HUES64 (cell line): Measurements from ENCODE around the gene HIVEP3.
A peak's percentile ranks its signal among the peaks of the same experiment; 100 is the strongest.

Source experiments
- H3K27ac ChIP-seq: 2 replicates; pipeline ENCODE4 v1.7.0; 2013; ENCODE audit warnings: low read depth, low read length, inconsistent platforms
- H3K27me3 ChIP-seq: 2 replicates; pipeline ENCODE4 v1.6.1; 2013; ENCODE audit warnings: mild to moderate bottlenecking, low read length; ENCODE audit not compliant: insufficient read depth
- H3K36me3 ChIP-seq: 2 replicates; pipeline ENCODE4 v1.6.1; 2013; ENCODE audit warnings: mild to moderate bottlenecking, low read length; ENCODE audit not compliant: insufficient read depth
- H3K4me1 ChIP-seq: 2 replicates; pipeline ENCODE4 v1.6.1; 2013; ENCODE audit warnings: mild to moderate bottlenecking, low read length, moderate library complexity; ENCODE audit not compliant: insufficient read depth
- H3K4me3 ChIP-seq: 2 replicates; pipeline ENCODE4 v1.5.1; 2013; ENCODE audit warnings: mild to moderate bottlenecking, low read length, moderate library complexity
- H3K9ac ChIP-seq: 2 replicates; pipeline ENCODE4 v1.6.1; 2013; ENCODE audit warnings: mild to moderate bottlenecking, low read depth, low read length
- H3K9me3 ChIP-seq: 2 replicates; pipeline ENCODE4 v1.6.1; 2013; ENCODE audit warnings: low read depth, low read length; ENCODE audit not compliant: insufficient read depth
- WGBS: fragments of 150-250, 120-280 bp; methylation state at CpG from one replicate; pipeline ENCODE4 v1.1.7; 2013; ENCODE audit warnings: missing lambda C conversion rate; 5-methylcytosine and 5-hydroxymethylcytosine counted together

Gene HIVEP3

GRCh38 chr1:41714638-41715389 is 203.9 kb downstream of the HIVEP3 start:
- no peak overlapping the region for H3K27ac ChIP-seq
- no peaks in the 10 kb centered on the region for H3K9me3 ChIP-seq
- H3K9ac ChIP-seq, result no peak overlapping the region

GRCh38 chr1:41713557-41714327 is 205.0 kb downstream of the HIVEP3 start:
- Histone ChIP-seq H3K4me1 (peaks cover 10% of the 10 kb centered on the region; the same call in 1 of the 2 replicates), H3K27ac (no peak overlapping the region), H3K27me3 (no peaks in the 10 kb centered on the region), H3K9ac (0 out of 2 replicates have a peak overlapping the region, but pooled peaks have one; percentile 10), H3K36me3 (no peaks in the 10 kb centered on the region), H3K9me3 (no peaks in the 10 kb centered on the region), H3K4me3 (no peak overlapping the region)
- 60% methylated on average over 6 of the region's 6 CpGs for WGBS

More at GRCh38 chr1:41714638-41715389, 203.9 kb downstream of the HIVEP3 start:
- H3K4me1 ChIP-seq, result peaks cover 10% of the 10 kb centered on the region; the same call in 1 of the 2 replicates
- no peak overlapping the region for H3K4me3 ChIP-seq
- WGBS, result 95% methylated on average over 9 of the region's 9 CpGs
- H3K27me3 ChIP-seq, result no peaks in the 10 kb centered on the region
- H3K36me3 ChIP-seq, result no peaks in the 10 kb centered on the region

GRCh38 chr1:41713141-41713540 is 205.6 kb downstream of the HIVEP3 start:
- no peaks in the 10 kb centered on the region for H3K9me3 ChIP-seq
- no peak overlapping the region for H3K27ac ChIP-seq
- 80% methylated on average over 5 of the region's 5 CpGs for WGBS
- no peaks in the 10 kb centered on the region for H3K36me3 ChIP-seq
- H3K9ac ChIP-seq, result no peak overlapping the region
- H3K4me3 ChIP-seq, result no peak overlapping the region
- H3K4me1 ChIP-seq, result peaks cover 10% of the 10 kb centered on the region; the same call in 1 of the 2 replicates
- H3K27me3 ChIP-seq, result no peaks in the 10 kb centered on the region

DNA sequence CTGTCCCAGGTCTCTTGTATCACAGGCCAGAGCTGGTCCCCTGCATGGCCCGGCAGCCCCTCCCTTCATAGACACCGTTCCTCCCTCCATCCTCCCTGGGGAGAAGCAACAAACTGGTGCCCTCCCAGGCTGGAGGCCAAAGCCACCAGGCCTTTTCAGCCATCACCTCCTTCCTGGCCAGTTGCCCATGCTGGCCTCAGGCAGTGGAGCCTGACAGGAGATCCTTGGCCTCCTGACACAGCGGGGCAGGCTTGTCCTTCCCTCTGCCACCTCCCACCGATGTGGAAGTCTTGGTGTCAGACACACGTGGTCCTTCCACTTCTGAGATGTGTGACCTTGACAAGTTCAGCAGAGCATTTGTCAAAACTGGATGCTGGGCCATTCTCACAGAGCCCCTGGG is 206.0 kb downstream of the HIVEP3 start:
- Histone ChIP-seq H3K4me1 (peaks cover 10% of the 10 kb centered on the region; the same call in 1 of the 2 replicates), H3K9me3 (no peaks in the 10 kb centered on the region), H3K27me3 (no peaks in the 10 kb centered on the region), H3K9ac (no peak overlapping the region), H3K27ac (no peak overlapping the region), H3K36me3 (no peaks in the 10 kb centered on the region), H3K4me3 (no peak overlapping the region)
- WGBS, result 82% methylated on average over 5 of the region's 5 CpGs

DNA sequence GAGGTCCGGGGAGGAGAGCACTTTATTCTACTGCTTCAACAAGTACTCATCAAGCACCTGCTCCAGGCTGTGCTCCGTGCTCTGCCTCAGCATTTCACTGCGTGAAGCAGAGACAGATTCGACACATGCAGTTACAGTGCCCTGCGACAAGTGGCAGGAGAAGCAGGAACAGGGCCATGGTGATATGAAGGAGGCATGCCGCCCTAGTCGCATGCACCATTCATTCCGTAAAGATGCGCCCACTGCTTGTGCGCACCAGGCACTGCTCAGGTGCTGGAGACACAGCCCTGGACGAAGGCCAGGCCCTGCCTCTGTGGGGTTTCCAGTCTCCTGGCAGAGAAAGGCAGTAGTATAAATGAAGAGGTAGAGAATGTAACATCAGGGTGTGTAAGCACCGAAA is 206.6 kb downstream of the HIVEP3 start:
- H3K4me3 ChIP-seq, result no peak overlapping the region
- no peak overlapping the region for H3K9ac ChIP-seq
- no peaks in the 10 kb centered on the region for H3K9me3 ChIP-seq
- peaks cover 10% of the 10 kb centered on the region; the same call in 1 of the 2 replicates for H3K4me1 ChIP-seq
- no peak overlapping the region for H3K27ac ChIP-seq
- H3K36me3 ChIP-seq, result no peaks in the 10 kb centered on the region
- H3K27me3 ChIP-seq, result no peaks in the 10 kb centered on the region
- 95% methylated on average over 12 of the region's 12 CpGs for WGBS

- no peak overlapping the region for H3K4me3 ChIP-seq
- H3K27me3 ChIP-seq, result no peaks in the 10 kb centered on the region
- peaks cover 10% of the 10 kb centered on the region; the same call in 1 of the 2 replicates for H3K4me1 ChIP-seq
- no peak overlapping the region for H3K27ac ChIP-seq
- 96% methylated on average over 12 of the region's 12 CpGs for WGBS
- H3K9me3 ChIP-seq, result no peaks in the 10 kb centered on the region
- H3K36me3 ChIP-seq, result no peaks in the 10 kb centered on the region
- no peak overlapping the region for H3K9ac ChIP-seq
Observed at GRCh38 chr1:41711581-41711980, 207.1 kb downstream of the HIVEP3 start.

DNA sequence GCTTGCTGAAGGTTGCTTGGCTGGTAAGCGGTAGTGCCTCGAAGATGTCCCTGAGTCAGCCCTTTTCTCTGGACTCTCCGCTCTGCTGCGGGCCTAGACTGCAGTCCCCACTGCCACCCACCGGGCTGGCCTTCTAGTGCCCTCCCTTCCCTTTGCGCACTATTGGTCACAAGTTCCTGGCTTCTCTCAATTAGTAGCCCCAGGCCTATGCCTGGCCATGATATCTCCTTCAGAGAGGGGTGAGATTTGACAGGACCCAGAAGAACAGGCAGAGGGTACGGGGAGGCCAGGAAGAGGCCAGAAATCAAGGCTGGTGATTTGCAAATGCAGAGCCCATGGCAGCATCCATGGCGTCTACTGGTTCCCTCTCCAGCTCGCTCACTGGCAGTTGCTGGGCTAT is 207.7 kb downstream of the HIVEP3 start:
- Histone ChIP-seq H3K27ac (no peak overlapping the region), H3K36me3 (no peaks in the 10 kb centered on the region), H3K27me3 (no peaks in the 10 kb centered on the region), H3K4me1 (peaks cover 10% of the 10 kb centered on the region; the same call in 1 of the 2 replicates), H3K9me3 (no peaks in the 10 kb centered on the region), H3K4me3 (no peak overlapping the region), H3K9ac (no peak overlapping the region)
- WGBS, result 92% methylated on average over 9 of the region's 9 CpGs

GRCh38 chr1:41709873-41710272 is 208.8 kb downstream of the HIVEP3 start:
- 93% methylated on average over 4 of the region's 4 CpGs for WGBS
- H3K27me3 ChIP-seq, result no peaks in the 10 kb centered on the region
- H3K4me1 ChIP-seq, result peaks cover 10% of the 10 kb centered on the region; the same call in 1 of the 2 replicates
- H3K4me3 ChIP-seq, result no peak overlapping the region
- H3K9ac ChIP-seq, result no peak overlapping the region
- H3K36me3 ChIP-seq, result no peaks in the 10 kb centered on the region
- no peaks in the 10 kb centered on the region for H3K9me3 ChIP-seq
- H3K27ac ChIP-seq, result no peak overlapping the region

DNA sequence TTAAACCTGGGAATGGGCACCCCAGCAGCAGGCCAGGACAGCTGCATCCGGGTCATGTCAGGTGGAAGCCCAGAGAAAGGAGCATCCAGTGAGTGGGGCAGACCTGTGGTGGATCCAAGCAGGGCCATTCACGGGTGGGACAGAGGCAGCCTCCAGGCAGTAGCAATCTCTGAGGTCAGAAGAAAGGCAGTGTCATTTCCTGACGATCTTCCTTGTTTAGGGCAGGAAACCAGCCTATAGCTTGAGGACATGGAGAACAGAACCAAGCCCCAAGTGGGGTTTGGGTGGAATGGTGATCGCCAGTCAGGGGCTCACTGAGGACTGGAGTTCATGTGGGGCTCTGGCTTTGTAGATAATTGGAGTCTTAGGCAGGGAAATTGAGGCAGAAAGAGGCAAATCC is 209.4 kb downstream of the HIVEP3 start:
- no peak overlapping the region for H3K9ac ChIP-seq
- peaks cover 9% of the 10 kb centered on the region; the same call in 1 of the 2 replicates for H3K4me1 ChIP-seq
- no peaks in the 10 kb centered on the region for H3K27me3 ChIP-seq
- no peak overlapping the region for H3K4me3 ChIP-seq
- no peaks in the 10 kb centered on the region for H3K36me3 ChIP-seq
- no peaks in the 10 kb centered on the region for H3K9me3 ChIP-seq
- no peak overlapping the region for H3K27ac ChIP-seq
- WGBS, result 90% methylated on average over 4 of the region's 4 CpGs

DNA sequence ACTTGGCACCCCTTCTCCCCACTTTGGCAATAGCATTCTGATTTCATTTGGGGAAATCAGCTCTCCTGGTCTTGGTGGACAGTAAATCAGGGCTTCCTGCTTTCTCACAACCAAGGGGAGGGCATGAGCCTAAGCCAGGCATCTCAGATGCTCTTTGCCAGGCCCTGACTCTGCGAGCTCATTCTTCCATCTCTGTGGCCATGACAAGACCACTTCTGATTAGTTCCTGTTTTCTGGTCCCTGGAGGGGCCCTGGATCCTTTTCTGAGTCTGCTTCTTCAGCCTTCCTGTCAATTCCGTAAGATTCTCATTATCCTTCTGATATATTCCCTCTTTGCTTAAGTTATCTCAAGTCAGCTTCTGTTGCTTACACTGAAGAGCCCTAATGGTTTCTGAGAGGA is 210.4 kb downstream of the HIVEP3 start:
- WGBS, result 93% methylated on average over 2 of the region's 2 CpGs
- H3K4me1 ChIP-seq, result peaks cover 3% of the 10 kb centered on the region; the same call in 1 of the 2 replicates
- no peaks in the 10 kb centered on the region for H3K9me3 ChIP-seq
- no peak overlapping the region for H3K27ac ChIP-seq
- H3K4me3 ChIP-seq, result no peak overlapping the region
- H3K36me3 ChIP-seq, result no peaks in the 10 kb centered on the region
- no peaks in the 10 kb centered on the region for H3K27me3 ChIP-seq
- no peak overlapping the region for H3K9ac ChIP-seq

DNA sequence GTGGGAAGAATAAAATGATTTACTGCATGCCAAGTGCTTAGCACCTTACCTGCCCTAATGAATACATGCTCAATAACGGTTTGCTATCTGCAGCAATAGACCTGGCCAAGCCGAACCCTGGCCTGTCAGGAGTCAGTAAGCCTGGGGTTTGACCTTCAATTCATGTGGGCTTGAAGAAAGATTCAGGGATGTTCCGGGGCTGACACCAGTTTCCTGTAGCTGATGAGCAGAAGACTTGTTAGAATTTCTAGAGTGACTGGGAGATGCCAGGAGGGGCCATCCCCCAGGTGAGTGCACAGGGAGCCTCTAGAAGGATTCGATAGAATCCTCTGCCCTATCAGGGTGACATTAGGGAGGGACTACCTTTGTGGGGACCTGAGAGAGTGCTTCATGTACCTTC is 210.9 kb downstream of the HIVEP3 start:
- H3K9ac ChIP-seq, result no peak overlapping the region
- H3K27me3 ChIP-seq, result no peaks in the 10 kb centered on the region

More for the DNA sequence above, 210.9 kb downstream of the HIVEP3 start:
- 90% methylated on average over 4 of the region's 4 CpGs for WGBS
- Histone ChIP-seq H3K9me3 (no peaks in the 10 kb centered on the region), H3K27ac (no peak overlapping the region), H3K4me3 (no peak overlapping the region), H3K36me3 (no peaks in the 10 kb centered on the region), H3K4me1 (no peaks in the 10 kb centered on the region)
